Kidney glomerular epithelial cell (primary cell): ENCODE results near the gene TFB1M.
"Not testable (repeated sequence)": the region's sequence is repeated elsewhere in the genome, so short reads cannot be mapped to it uniquely, and the experiment has no call there.

Experiments
- DNase-seq: peaks from one replicate; lab custom pipeline; 2025; lab: John Stamatoyannopoulos, UW

Gene TFB1M

GRCh38 chr6:155314092-155314772, at the start of gene TFB1M:
Gene TFB1M (minus strand): TSS chr6:155314484. CDS start chr6:155314428, 56 bp downstream.
- peak; percentile 96 for DNase-seq

GRCh38 chr6:155364021-155364420, 49.7 kb upstream of the TFB1M start:
- DNase-seq = not testable (repeated sequence)

GRCh38 chr6:155362968-155363632, 48.8 kb upstream of the TFB1M start:
- DNase-seq = not testable (repeated sequence)

GRCh38 chr6:155354167-155354566, 39.9 kb upstream of the TFB1M start:
- DNase-seq = no peak

- no peak for DNase-seq
Measured at GRCh38 chr6:155352811-155353210, 38.5 kb upstream of the TFB1M start.

GRCh38 chr6:155352130-155352420, 37.8 kb upstream of the TFB1M start:
- DNase-seq = no peak

- DNase-seq = no peak
Measured at GRCh38 chr6:155351273-155352129, 37.2 kb upstream of the TFB1M start.

- DNase-seq = no peak
Measured at GRCh38 chr6:155349956-155350355, 35.7 kb upstream of the TFB1M start.

GRCh38 chr6:155349129-155349528, 34.8 kb upstream of the TFB1M start:
- no peak for DNase-seq

GRCh38 chr6:155347800-155348199, 33.5 kb upstream of the TFB1M start:
- no peak for DNase-seq

GRCh38 chr6:155346957-155347356, 32.7 kb upstream of the TFB1M start:
- DNase-seq = no peak

GRCh38 chr6:155344341-155345006, 30.2 kb upstream of the TFB1M start:
- DNase-seq = no peak

- DNase-seq = peak; percentile 81
Measured at GRCh38 chr6:155341130-155341828, 27.0 kb upstream of the TFB1M start.

GRCh38 chr6:155340464-155341129, 26.3 kb upstream of the TFB1M start:
- DNase-seq = peak; percentile 60

- not testable (repeated sequence) for DNase-seq
Measured at GRCh38 chr6:155339929-155340328, 25.6 kb upstream of the TFB1M start.

- DNase-seq = not testable (repeated sequence)
Measured at GRCh38 chr6:155338237-155338636, 24.0 kb upstream of the TFB1M start.

GRCh38 chr6:155335265-155335664, 21.0 kb upstream of the TFB1M start:
- no peak for DNase-seq

- DNase-seq = not testable (repeated sequence)
Measured at GRCh38 chr6:155334073-155334472, 19.8 kb upstream of the TFB1M start.

GRCh38 chr6:155333414-155333813, 19.1 kb upstream of the TFB1M start:
- DNase-seq = no peak

- DNase-seq = no peak
Measured at GRCh38 chr6:155330922-155331321, 16.6 kb upstream of the TFB1M start.

- DNase-seq = no peak
Measured at GRCh38 chr6:155330133-155330734, 15.9 kb upstream of the TFB1M start.
